DLD1 (cell line): Measurements from ENCODE around the gene XRCC4.
"Not testable (repeated sequence)": the region's sequence is repeated elsewhere in the genome, so short reads cannot be mapped to it uniquely, and the experiment has no call there.

ENCODE experiments used
- in situ Hi-C: cut with HindIII; loops from 2 replicates; pipeline ENCODE4 v1.10.0; 2017; ENCODE audit warnings: low sequenced_read_pairs

Gene XRCC4

GRCh38 chr5:83253720-83254119 lies 176.4 kb downstream of the XRCC4 start:
- in situ Hi-C loops: no loop called here

GRCh38 chr5:83255268-83255667 lies 177.9 kb downstream of the XRCC4 start:
- in situ Hi-C loops: no loop called here

GRCh38 chr5:83256091-83256780 lies 178.9 kb downstream of the XRCC4 start:
- in situ Hi-C loops: no loop called here

- in situ Hi-C loops: not testable (repeated sequence)
Measured at GRCh38 chr5:83257684-83258083, 180.3 kb downstream of the XRCC4 start.

- in situ Hi-C loops: no loop called here
Measured at GRCh38 chr5:83265318-83265717, 188.0 kb downstream of the XRCC4 start.

GRCh38 chr5:83270311-83270710 lies 193.0 kb downstream of the XRCC4 start:
- in situ Hi-C loops: no loop called here

- in situ Hi-C loops: no loop called here
Measured at GRCh38 chr5:83277154-83277553, 199.8 kb downstream of the XRCC4 start.

- in situ Hi-C loops: no loop called here
Measured at GRCh38 chr5:83277953-83278352, 200.6 kb downstream of the XRCC4 start.

- in situ Hi-C loops: no loop called here
Measured at GRCh38 chr5:83281176-83281575, 203.8 kb downstream of the XRCC4 start.

GRCh38 chr5:83281658-83282057 lies 204.3 kb downstream of the XRCC4 start:
- in situ Hi-C loops: no loop called here

- in situ Hi-C loops: no loop called here
Measured at GRCh38 chr5:83283761-83284160, 206.4 kb downstream of the XRCC4 start.

GRCh38 chr5:83285661-83286398 lies 208.5 kb downstream of the XRCC4 start:
- in situ Hi-C loops: no loop called here

GRCh38 chr5:83294246-83294645 lies 216.9 kb downstream of the XRCC4 start:
- in situ Hi-C loops: no loop called here

GRCh38 chr5:83299353-83299752 lies 222.0 kb downstream of the XRCC4 start:
- in situ Hi-C loops: no loop called here

GRCh38 chr5:83306572-83307241 lies 229.4 kb downstream of the XRCC4 start:
- in situ Hi-C loops: no loop called here

- in situ Hi-C loops: no loop called here
Measured at GRCh38 chr5:83312663-83313062, 235.3 kb downstream of the XRCC4 start.

GRCh38 chr5:83313436-83313835 lies 236.1 kb downstream of the XRCC4 start:
- in situ Hi-C loops: no loop called here

- in situ Hi-C loops: no loop called here
Measured at GRCh38 chr5:83321483-83322055, 244.2 kb downstream of the XRCC4 start.

GRCh38 chr5:83322273-83322924 lies 245.1 kb downstream of the XRCC4 start:
- in situ Hi-C loops: no loop called here

GRCh38 chr5:83323557-83324180 lies 246.3 kb downstream of the XRCC4 start:
- in situ Hi-C loops: no loop called here

GRCh38 chr5:83331842-83332241 lies 254.5 kb downstream of the XRCC4 start:
- in situ Hi-C loops: no loop called here
